ENCODE data around the gene CCDC192. TPM values are rescaled to one million over a fixed set of nuclear protein-coding genes. Genes with fewer than 3 reads are reported as not detected.
A peak's percentile ranks its signal among the peaks of the same experiment; 100 is the strongest.

CCDC192 gene
- total RNA-seq, 1 experiment from 2014 or later = not detected

GRCh38 chr5:127810707-127811490 lies 107.7 kb downstream of the CCDC192 start:
- Histone ChIP-seq H3K9me3 (no peaks in the 10 kb centered on the region), H3K27me3 (replicated peaks; ENCODE audit: control insufficient read depth, insufficient read depth, low read length) (no peaks in the 10 kb centered on the region), H3K36me3 (ENCODE audit: control insufficient read depth, insufficient read depth, low read length) (no peaks in the 10 kb centered on the region), H3K4me1 (peaks cover 32% of the 10 kb centered on the region), H3K4me3 (ENCODE audit: low read depth, low read length) (no peak overlapping the region)
- Mint-ChIP-seq H3K27ac (ENCODE audit: unreplicated experiment) (peak overlapping the region; percentile 25), H3K27me3 (ENCODE audit: insufficient read depth, unreplicated experiment) (no peaks in the 10 kb centered on the region), H3K9me3 (ENCODE audit: unreplicated experiment) (no peaks in the 10 kb centered on the region), H3K4me1 (ENCODE audit: low read depth, unreplicated experiment) (peaks cover 35% of the 10 kb centered on the region), H3K4me3 (ENCODE audit: unreplicated experiment) (no peak overlapping the region), H3K36me3 (ENCODE audit: insufficient read depth, unreplicated experiment) (no peaks in the 10 kb centered on the region)
- intact Hi-C loops (cut with micrococcal nuclease; ENCODE audit: unreplicated experiment) = no loop called here
- TF ChIP-seq CTCF (IDR thresholded peaks at IDR 0.05; ENCODE audit: insufficient read depth in 1 of 2, low read depth in 1 of 2, low read length in 1 of 2, severe bottlenecking in 1 of 2, unreplicated experiment in 1 of 2) = no peak
- DNase-seq = no peak
- ChIA-PET POLR2A (no interaction called here), CTCF (no interaction called here)
- no TSS peak for BruUV-seq (replicated peaks)

GRCh38 chr5:127812570-127812969 lies 109.4 kb downstream of the CCDC192 start:
- peak in 1 of 2 experiments; percentile 14 for DNase-seq

More at GRCh38 chr5:127812570-127812969, 109.4 kb downstream of the CCDC192 start:
- no peak overlapping the region for H3K4me3 ChIP-seq (ENCODE audit: low read depth, low read length)
- ChIA-PET POLR2A (no interaction called here), CTCF (no interaction called here)
- Mint-ChIP-seq H3K4me3 (ENCODE audit: unreplicated experiment) (no peak overlapping the region), H3K27me3 (ENCODE audit: insufficient read depth, unreplicated experiment) (no peaks in the 10 kb centered on the region), H3K36me3 (ENCODE audit: insufficient read depth, unreplicated experiment) (no peaks in the 10 kb centered on the region), H3K4me1 (ENCODE audit: low read depth, unreplicated experiment) (peaks cover 35% of the 10 kb centered on the region), H3K27ac (ENCODE audit: unreplicated experiment) (peak overlapping the region; percentile 54), H3K9me3 (ENCODE audit: unreplicated experiment) (no peaks in the 10 kb centered on the region)
- no peak for TF ChIP-seq CTCF (IDR thresholded peaks at IDR 0.05; ENCODE audit: insufficient read depth in 1 of 2, low read depth in 1 of 2, low read length in 1 of 2, severe bottlenecking in 1 of 2, unreplicated experiment in 1 of 2)
- no peaks in the 10 kb centered on the region for H3K27me3 ChIP-seq (replicated peaks; ENCODE audit: control insufficient read depth, insufficient read depth, low read length)
- no TSS peak for BruUV-seq (replicated peaks)
- intact Hi-C loops (cut with micrococcal nuclease; ENCODE audit: unreplicated experiment) = loop anchor here (2.0 kb wide), 2 partner anchors 28 to 54 kb away; no protein-coding TSS in a partner anchor
- H3K36me3 ChIP-seq (ENCODE audit: control insufficient read depth, insufficient read depth, low read length) = no peaks in the 10 kb centered on the region
- no peaks in the 10 kb centered on the region for H3K9me3 ChIP-seq
- peaks cover 32% of the 10 kb centered on the region for H3K4me1 ChIP-seq
